NAMALWA (cell line): ENCODE results near the gene SOBP.

Experiments used
- DNase-seq: peaks from one replicate; pipeline ENCODE4 v3.0.0-alpha.2; 2015; ENCODE audit warnings: low spot score

Gene SOBP

GRCh38 chr6:107690643-107691061 is 200.7 kb downstream of the SOBP start:
- no peak for DNase-seq

- DNase-seq: no peak
Measured at GRCh38 chr6:107691062-107691751, 201.3 kb downstream of the SOBP start.

GRCh38 chr6:107692351-107692750 is 202.4 kb downstream of the SOBP start:
- DNase-seq: no peak

- DNase-seq: no peak
Measured at GRCh38 chr6:107695061-107695720, 205.3 kb downstream of the SOBP start.

GRCh38 chr6:107697682-107698081 is 207.8 kb downstream of the SOBP start:
- no peak for DNase-seq

- DNase-seq: no peak
Measured at GRCh38 chr6:107698146-107698545, 208.2 kb downstream of the SOBP start.

GRCh38 chr6:107699254-107699653 is 209.3 kb downstream of the SOBP start:
- DNase-seq: no peak

- DNase-seq: no peak
Measured at GRCh38 chr6:107699697-107700325, 209.9 kb downstream of the SOBP start.

- no peak for DNase-seq
Measured at GRCh38 chr6:107703606-107704005, 213.7 kb downstream of the SOBP start.

GRCh38 chr6:107704347-107705013 is 214.6 kb downstream of the SOBP start:
- DNase-seq: peak; percentile 68

- no peak for DNase-seq
Measured at GRCh38 chr6:107706516-107707115, 216.7 kb downstream of the SOBP start.

GRCh38 chr6:107707346-107708275 is 217.7 kb downstream of the SOBP start:
- no peak for DNase-seq

GRCh38 chr6:107708435-107708834 is 218.5 kb downstream of the SOBP start:
- no peak for DNase-seq

- no peak for DNase-seq
Measured at GRCh38 chr6:107709341-107709740, 219.4 kb downstream of the SOBP start.
